Measurements from ENCODE around the gene SSC5D.

Gene SSC5D

DNA sequence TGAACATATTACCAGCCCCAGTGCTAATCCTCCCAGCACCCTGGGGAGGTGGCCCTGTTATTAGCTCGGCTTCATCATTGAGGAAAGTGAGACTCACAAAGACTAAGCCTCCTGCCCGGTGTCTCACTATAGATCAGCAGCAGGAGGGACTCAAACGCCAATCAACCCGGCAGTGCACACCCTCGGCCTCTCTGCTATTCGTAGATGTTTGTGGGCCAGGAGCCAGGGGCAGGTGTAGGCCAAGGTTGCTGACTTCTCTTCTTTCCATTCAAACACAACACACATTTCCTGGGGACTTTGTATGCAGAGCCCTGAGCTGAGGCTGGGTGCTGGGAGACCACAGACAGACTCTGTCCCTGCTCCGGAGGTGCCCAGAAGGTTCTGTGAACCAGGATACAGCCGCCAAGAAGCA is 66.5 kb downstream of the SSC5D start:
- no peak for DNase-seq (ENCODE audit: low spot score)

DNA sequence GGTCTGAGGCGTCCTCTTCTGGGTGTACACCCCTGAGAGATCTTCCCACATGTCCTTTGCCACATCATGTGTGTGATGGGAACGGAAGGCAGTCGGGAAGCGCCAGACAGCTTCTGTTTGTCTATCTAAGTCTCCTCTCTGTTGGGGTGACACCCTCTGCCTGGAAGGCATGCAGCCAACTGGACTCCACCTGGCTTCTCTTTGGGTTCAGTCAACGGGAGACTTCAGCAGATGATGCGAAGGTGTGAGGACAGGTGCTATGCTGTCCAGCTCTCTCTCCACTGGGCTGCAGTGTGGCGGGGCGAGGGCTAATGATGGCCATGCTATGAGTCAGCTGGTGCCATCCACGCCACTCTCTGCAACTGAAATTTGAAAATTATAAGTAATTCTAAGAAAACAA is 71.4 kb downstream of the SSC5D start:
- DNase-seq (ENCODE audit: low spot score): no peak

DNA sequence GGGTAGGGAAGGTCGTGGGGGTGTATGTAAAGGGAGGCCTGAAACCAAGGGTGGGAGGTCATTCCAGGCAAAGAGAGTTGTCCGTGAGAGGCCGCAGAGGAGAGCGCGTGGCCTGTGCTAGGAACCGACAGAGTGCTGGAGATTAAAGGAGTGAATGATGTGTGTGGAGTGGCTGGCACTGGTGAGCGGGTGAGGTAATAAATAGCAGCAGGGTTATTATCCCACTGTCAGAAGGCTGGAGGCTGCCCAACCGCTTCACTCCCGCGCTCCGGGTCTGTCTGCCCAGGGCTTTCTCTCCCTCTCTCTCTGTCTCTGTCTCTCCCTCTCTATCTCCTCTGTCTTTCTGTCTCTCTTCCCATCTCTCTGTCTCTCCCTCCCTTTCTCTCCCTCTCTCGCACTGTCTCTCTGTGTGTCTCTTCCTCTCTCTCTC is 75.0 kb downstream of the SSC5D start:
- no peak for DNase-seq (ENCODE audit: low spot score)

DNA sequence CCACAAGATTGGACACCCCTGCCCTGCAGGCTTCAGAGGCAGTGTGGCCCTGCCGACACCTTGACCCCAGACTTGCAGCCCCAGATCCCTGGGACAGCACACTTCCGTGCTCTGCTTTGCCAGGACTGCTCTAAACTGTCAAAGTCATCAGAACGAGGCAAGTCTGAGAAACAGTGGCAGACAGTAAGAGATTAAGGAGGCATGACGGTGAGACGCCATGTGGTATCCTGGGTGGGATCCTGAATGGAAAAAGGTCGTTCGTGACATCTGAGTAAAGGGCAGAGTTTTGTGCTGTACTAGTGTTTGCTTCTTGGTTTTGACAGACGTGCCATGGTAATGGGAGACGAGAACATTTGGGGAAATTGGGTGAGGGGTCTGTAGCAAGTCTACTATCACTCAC is 78.6 kb downstream of the SSC5D start:
- no peak for DNase-seq (ENCODE audit: low spot score)

DNA sequence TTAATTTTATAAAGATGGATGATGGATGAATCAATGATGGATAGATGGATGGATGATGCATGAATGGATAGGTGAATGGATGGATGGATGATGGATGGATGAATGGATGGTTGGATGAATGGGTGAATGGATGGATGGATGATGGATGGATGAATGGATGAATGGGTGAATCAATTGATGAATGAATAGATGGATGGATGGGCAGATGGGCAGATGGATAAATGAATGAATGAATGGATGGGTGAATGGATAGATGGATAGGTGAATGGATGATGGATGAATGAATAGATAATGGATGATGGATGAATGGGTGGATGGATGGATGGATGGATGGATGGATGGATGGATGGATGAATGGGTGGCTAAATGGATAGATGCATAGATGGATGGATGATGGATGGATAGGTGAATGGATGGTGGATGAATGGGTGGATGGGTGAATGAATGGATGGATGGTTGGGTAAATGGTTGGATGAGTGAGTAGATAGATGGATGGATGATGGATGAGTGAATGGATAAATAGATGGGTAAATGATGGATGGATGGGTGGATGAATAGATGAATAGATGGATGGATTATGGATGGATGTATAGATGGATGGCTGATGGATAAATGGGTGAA is 79.6 kb downstream of the SSC5D start:
- DNase-seq (ENCODE audit: low spot score): no peak

All from ecto neural progenitor cell (in vitro differentiated cells).